Activated CD4-positive, alpha-beta memory T cell treated with anti-CD3 and anti-CD28 coated beads for 36 hours (primary cell): ENCODE data around the gene TRAPPC13. TPM values are rescaled to one million over a fixed set of nuclear protein-coding genes. Genes with fewer than 3 reads are reported as not detected.

Experiments
- CTCF ChIA-PET: fragments of 350-600 bp; sonication (Branson Sonifier 250); formaldehyde crosslinking; loops from one replicate; lab custom pipeline; 2021; ENCODE audit warnings: antibody characterized with exemption, inconsistent platforms; lab: Charles Lee
- POLR2A ChIA-PET: fragments of 350-600 bp; sonication (Branson Sonifier 250); formaldehyde crosslinking; loops from one replicate; lab custom pipeline; 2021; ENCODE audit warnings: antibody characterized with exemption; lab: Charles Lee
- DNase-seq: peaks from one replicate; pipeline ENCODE4 v3.0.0-alpha.2; 2020
- H3K27ac Mint-ChIP-seq: one replicate; pipeline ENCODE4 v1.8.0; 2021; ENCODE audit warnings: mixed read lengths
- H3K27me3 Mint-ChIP-seq: one replicate; pipeline ENCODE4 v1.8.0; 2021; ENCODE audit warnings: mixed read lengths
- H3K36me3 Mint-ChIP-seq: one replicate; pipeline ENCODE4 v1.8.0; 2021; ENCODE audit warnings: mixed read lengths
- H3K4me1 Mint-ChIP-seq: one replicate; pipeline ENCODE4 v1.8.0; 2021; ENCODE audit warnings: low read depth, mixed read lengths
- H3K4me3 Mint-ChIP-seq: one replicate; pipeline ENCODE4 v1.8.0; 2021; ENCODE audit warnings: mild to moderate bottlenecking, mixed read lengths
- H3K9me3 Mint-ChIP-seq: one replicate; pipeline ENCODE4 v1.8.0; 2021; ENCODE audit warnings: mixed read lengths
- intact Hi-C: fragments of 100-400 bp; cut with micrococcal nuclease; formaldehyde crosslinking; loops from one replicate; pipeline ENCODE4 v1.15.1; 2023
- total RNA-seq, 2 experiments: library from RNA; stranded (reverse); gene quantifications; one replicate each; pipeline ENCODE4 v1.2.3, GENCODE V29; 2021

Gene TRAPPC13
- total RNA-seq, 2 experiments from 2014 or later: 22.4 to 23.2 TPM

GRCh38 chr5:65695162-65695755, 70.4 kb downstream of the TRAPPC13 start:
- intact Hi-C loops: no loop called here
- ChIA-PET CTCF (no interaction called here), POLR2A (no interaction called here)
- DNase-seq: no peak
- Mint-ChIP-seq H3K4me3 (no peak overlapping the region), H3K27ac (no peak overlapping the region), H3K27me3 (no peaks in the 10 kb centered on the region), H3K9me3 (no peaks in the 10 kb centered on the region), H3K36me3 (peaks cover 29% of the 10 kb centered on the region), H3K4me1 (peaks cover 6% of the 10 kb centered on the region)

GRCh38 chr5:65695896-65696295, 71.1 kb downstream of the TRAPPC13 start:
- Mint-ChIP-seq H3K27me3 (no peaks in the 10 kb centered on the region), H3K27ac (no peak overlapping the region), H3K9me3 (no peaks in the 10 kb centered on the region), H3K4me1 (peaks cover 6% of the 10 kb centered on the region), H3K4me3 (no peak overlapping the region), H3K36me3 (peaks cover 27% of the 10 kb centered on the region)
- intact Hi-C loops: no loop called here
- ChIA-PET CTCF (no interaction called here), POLR2A (no interaction called here)
- no peak for DNase-seq

- ChIA-PET CTCF (no interaction called here), POLR2A (no interaction called here)
- no peaks in the 10 kb centered on the region for H3K9me3 Mint-ChIP-seq
- no peak overlapping the region for H3K27ac Mint-ChIP-seq
- intact Hi-C loops: no loop called here
- peaks cover 27% of the 10 kb centered on the region for H3K36me3 Mint-ChIP-seq
- no peaks in the 10 kb centered on the region for H3K27me3 Mint-ChIP-seq
- H3K4me1 Mint-ChIP-seq: peaks cover 6% of the 10 kb centered on the region
- no peak for DNase-seq
- no peak overlapping the region for H3K4me3 Mint-ChIP-seq
Observed at GRCh38 chr5:65696892-65697291, 72.1 kb downstream of the TRAPPC13 start.

GRCh38 chr5:65699338-65699737, 74.5 kb downstream of the TRAPPC13 start:
- Mint-ChIP-seq H3K4me1 (peaks cover 6% of the 10 kb centered on the region), H3K27me3 (no peaks in the 10 kb centered on the region)

GRCh38 chr5:65702036-65702435, 77.2 kb downstream of the TRAPPC13 start:
- CTCF ChIA-PET: no interaction called here
- Mint-ChIP-seq H3K4me1 (peaks cover 6% of the 10 kb centered on the region), H3K27ac (no peak overlapping the region), H3K9me3 (no peaks in the 10 kb centered on the region), H3K27me3 (no peaks in the 10 kb centered on the region), H3K4me3 (no peak overlapping the region), H3K36me3 (peaks cover 27% of the 10 kb centered on the region)
- POLR2A ChIA-PET: no interaction called here
- intact Hi-C loops: no loop called here
- DNase-seq: no peak

More at GRCh38 chr5:65699338-65699737, 74.5 kb downstream of the TRAPPC13 start:
- peaks cover 24% of the 10 kb centered on the region for H3K36me3 Mint-ChIP-seq
- no peak overlapping the region for H3K27ac Mint-ChIP-seq
- POLR2A ChIA-PET: no interaction called here
- H3K4me3 Mint-ChIP-seq: no peak overlapping the region
- no peak for DNase-seq
- CTCF ChIA-PET: no interaction called here
- H3K9me3 Mint-ChIP-seq: no peaks in the 10 kb centered on the region
- intact Hi-C loops: no loop called here

- CTCF ChIA-PET: no interaction called here
- peaks cover 18% of the 10 kb centered on the region for H3K36me3 Mint-ChIP-seq
- POLR2A ChIA-PET: no interaction called here
- H3K4me3 Mint-ChIP-seq: no peak overlapping the region
- H3K27me3 Mint-ChIP-seq: no peaks in the 10 kb centered on the region
- no peak for DNase-seq
- H3K4me1 Mint-ChIP-seq: peaks cover 3% of the 10 kb centered on the region
- intact Hi-C loops: no loop called here
- H3K27ac Mint-ChIP-seq: no peak overlapping the region
- no peaks in the 10 kb centered on the region for H3K9me3 Mint-ChIP-seq
Observed at GRCh38 chr5:65704621-65705239, 79.9 kb downstream of the TRAPPC13 start.

- Mint-ChIP-seq H3K4me1 (peaks cover 13% of the 10 kb centered on the region), H3K27me3 (no peaks in the 10 kb centered on the region), H3K9me3 (no peaks in the 10 kb centered on the region), H3K36me3 (peaks cover 18% of the 10 kb centered on the region), H3K4me3 (no peak overlapping the region), H3K27ac (no peak overlapping the region)
- ChIA-PET CTCF (no interaction called here), POLR2A (interaction anchor here (0.7 kb wide), 1 partner anchor 461 kb away, joined by 3 read pairs; no protein-coding TSS in a partner anchor)
- no peak for DNase-seq
- intact Hi-C loops: no loop called here
Observed at GRCh38 chr5:65707663-65708062, 82.8 kb downstream of the TRAPPC13 start.

GRCh38 chr5:65708145-65708544, 83.3 kb downstream of the TRAPPC13 start:
- DNase-seq: no peak
- ChIA-PET CTCF (no interaction called here), POLR2A (no interaction called here)
- Mint-ChIP-seq H3K4me3 (no peak overlapping the region), H3K27me3 (no peaks in the 10 kb centered on the region), H3K36me3 (peaks cover 18% of the 10 kb centered on the region), H3K27ac (no peak overlapping the region), H3K9me3 (no peaks in the 10 kb centered on the region), H3K4me1 (peaks cover 14% of the 10 kb centered on the region)
- intact Hi-C loops: no loop called here

Other genes starting within 250 kb of the TRAPPC13 start
- under 1 TPM; 0.44 to 0.45 TPM for gene ADAMTS6, start 143.1 kb upstream of the TRAPPC13 start, total RNA-seq
- gene CENPK, start 61.9 kb upstream of the TRAPPC13 start, total RNA-seq: 10 to 100 TPM; 79.7 to 87.5 TPM
- gene PPWD1, start 61.7 kb upstream of the TRAPPC13 start, total RNA-seq: 10 to 100 TPM; 38.0 to 42.2 TPM
- gene TRIM23, start 694 bp upstream of the TRAPPC13 start, total RNA-seq: 1 to 10 TPM; 5.3 to 5.6 TPM
- 1 to 10 TPM; 2.6 to 3.1 TPM for gene SHLD3, start within 50 bp of the TRAPPC13 start, total RNA-seq
- gene SGTB, start 97.1 kb downstream of the TRAPPC13 start, total RNA-seq: 10 to 100 TPM; 16.5 to 16.7 TPM
- gene NLN, start 97.2 kb downstream of the TRAPPC13 start, total RNA-seq: 10 to 100 TPM; 22.7 to 23.7 TPM